Natural killer cell (primary cell): ENCODE data around the gene WEE2. TPM values are rescaled to one million over a fixed set of nuclear protein-coding genes. Genes with fewer than 3 reads are reported as not detected.
A peak's percentile ranks its signal among the peaks of the same experiment; 100 is the strongest.

Experiments
- ATAC-seq, 3 donors: fragments of 150-1000 bp in 2 of 3; fragments of 200-7000 bp in 1 of 3; cut with Tn5 transposase; 1 replicate in 1 of 3; 2 replicates in 2 of 3; pipeline ENCODE4 v1.10.0; 2021; ENCODE audit warnings: mild to moderate bottlenecking in 2 of 3, moderate library complexity in 2 of 3
- DNase-seq, 2 donors: peaks; one replicate each; pipeline versions ENCODE4 v3.0.0 to v3.0.0-alpha.2; 2013 to 2021; ENCODE audit warnings: mixed read lengths in 1 of 2
- H3K27ac ChIP-seq: one replicate; pipeline ENCODE4 v1.5.1; 2013; ENCODE audit warnings: mild to moderate bottlenecking, low read length
- H3K27me3 ChIP-seq: one replicate; pipeline ENCODE4 v1.6.1; 2013; ENCODE audit warnings: low read length; ENCODE audit not compliant: control insufficient read depth, insufficient read depth
- H3K36me3 ChIP-seq: one replicate; pipeline ENCODE4 v1.6.1; 2013; ENCODE audit warnings: low read length; ENCODE audit not compliant: control insufficient read depth, insufficient read depth
- H3K4me1 ChIP-seq: one replicate; pipeline ENCODE4 v1.6.1; 2013; ENCODE audit warnings: low read length; ENCODE audit not compliant: control insufficient read depth, insufficient read depth
- H3K4me3 ChIP-seq: one replicate; pipeline ENCODE4 v1.5.1; 2013; ENCODE audit warnings: low read length
- H3K9me3 ChIP-seq: one replicate; pipeline ENCODE4 v1.6.1; 2013; ENCODE audit warnings: low read length; ENCODE audit not compliant: control insufficient read depth, insufficient read depth
- H3K27ac Mint-ChIP-seq, 2 donors: one replicate each; pipeline ENCODE4 v1.8.0; 2022; ENCODE audit warnings: mild to moderate bottlenecking in 2 of 2, mixed read lengths in 2 of 2, moderate library complexity in 1 of 2
- H3K27me3 Mint-ChIP-seq, 2 donors: one replicate each; pipeline ENCODE4 v1.8.0; 2022; ENCODE audit warnings: low read depth in 2 of 2, mixed read lengths in 2 of 2
- H3K36me3 Mint-ChIP-seq: one replicate; pipeline ENCODE4 v1.8.0; 2022; ENCODE audit warnings: mixed read lengths
- H3K4me1 Mint-ChIP-seq, 2 donors: one replicate each; pipeline ENCODE4 v1.8.0; 2022; ENCODE audit warnings: mixed read lengths in 2 of 2
- H3K4me3 Mint-ChIP-seq: one replicate; pipeline ENCODE4 v1.8.0; 2022; ENCODE audit warnings: mild to moderate bottlenecking, moderate library complexity, mixed read lengths
- H3K9me3 Mint-ChIP-seq, 2 donors: one replicate each; pipeline ENCODE4 v1.8.0; 2022; ENCODE audit warnings: mixed read lengths in 2 of 2
- WGBS: methylation state at CpG from one replicate; pipeline ENCODE4 v1.1.7; 2013; ENCODE audit warnings: missing lambda C conversion rate; ENCODE audit not compliant: insufficient coverage; 5-methylcytosine and 5-hydroxymethylcytosine counted together
- intact Hi-C: fragments of 100-400 bp; cut with micrococcal nuclease; formaldehyde crosslinking; loops from one replicate; pipeline ENCODE4 v1.14.2; 2022
- total RNA-seq, 4 donors: library from RNA; stranded (reverse); fragments of 120-200 nt in 1 of 4; gene quantifications; one replicate each; pipeline versions ENCODE4 v1.2.3 to v1.2.4, GENCODE V29; 2013 to 2022
- TF ChIP-seq, protein P1 (sequence below): fragments of 200-600 bp; IDR thresholded peaks from one replicate; pipeline ENCODE4 v1.8.0; 2022; ENCODE audit warnings: antibody characterized with exemption

WEE2 gene
- total RNA-seq, 3 donors from 2014 or later (not counting 1 experiment from before 2014, with no cell fraction given), result 0.16 to 0.68 (median 0.23) TPM

DNA sequence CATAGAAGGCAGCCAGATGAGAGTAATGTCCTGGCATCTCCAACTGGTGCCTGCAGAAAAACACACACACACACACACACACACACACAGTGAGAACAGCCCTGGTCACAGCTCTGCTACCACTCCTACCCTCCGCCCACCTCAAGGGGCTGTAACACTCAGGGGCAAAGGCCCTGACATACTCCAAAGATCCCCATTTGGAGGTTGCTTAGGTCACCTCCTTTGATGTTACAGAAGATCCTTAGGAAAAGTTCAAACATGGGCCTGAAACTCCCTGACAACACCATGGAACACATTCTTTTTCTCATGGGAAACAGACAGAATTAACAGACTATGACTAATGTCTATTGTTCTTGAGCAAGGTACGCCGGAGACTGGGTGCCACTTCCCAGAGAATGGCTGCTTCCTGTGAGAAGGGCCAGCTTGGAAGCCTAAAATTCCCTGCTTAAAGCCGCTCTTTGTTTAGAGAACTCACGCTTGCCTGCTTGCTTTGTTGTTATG is 33.9 kb upstream of the WEE2 start:
- Histone ChIP-seq H3K27me3 (no peaks in the 10 kb centered on the region), H3K4me3 (no peak overlapping the region), H3K9me3 (no peaks in the 10 kb centered on the region), H3K27ac (no peak overlapping the region), H3K36me3 (peaks cover 22% of the 10 kb centered on the region), H3K4me1 (no peaks in the 10 kb centered on the region)
- no peaks in the 10 kb centered on the region for H3K9me3 Mint-ChIP-seq
- H3K4me3 Mint-ChIP-seq, result no peak overlapping the region
- H3K27ac Mint-ChIP-seq, result no peak overlapping the region
- H3K27me3 Mint-ChIP-seq, result no peaks in the 10 kb centered on the region
- no peaks in the 10 kb centered on the region for H3K36me3 Mint-ChIP-seq
- 99% methylated on average over 5 of the region's 5 CpGs for WGBS
- intact Hi-C loops, result no loop called here
- DNase-seq (no peak), ATAC-seq (no peak)
- TF ChIP-seq, protein P1, sequence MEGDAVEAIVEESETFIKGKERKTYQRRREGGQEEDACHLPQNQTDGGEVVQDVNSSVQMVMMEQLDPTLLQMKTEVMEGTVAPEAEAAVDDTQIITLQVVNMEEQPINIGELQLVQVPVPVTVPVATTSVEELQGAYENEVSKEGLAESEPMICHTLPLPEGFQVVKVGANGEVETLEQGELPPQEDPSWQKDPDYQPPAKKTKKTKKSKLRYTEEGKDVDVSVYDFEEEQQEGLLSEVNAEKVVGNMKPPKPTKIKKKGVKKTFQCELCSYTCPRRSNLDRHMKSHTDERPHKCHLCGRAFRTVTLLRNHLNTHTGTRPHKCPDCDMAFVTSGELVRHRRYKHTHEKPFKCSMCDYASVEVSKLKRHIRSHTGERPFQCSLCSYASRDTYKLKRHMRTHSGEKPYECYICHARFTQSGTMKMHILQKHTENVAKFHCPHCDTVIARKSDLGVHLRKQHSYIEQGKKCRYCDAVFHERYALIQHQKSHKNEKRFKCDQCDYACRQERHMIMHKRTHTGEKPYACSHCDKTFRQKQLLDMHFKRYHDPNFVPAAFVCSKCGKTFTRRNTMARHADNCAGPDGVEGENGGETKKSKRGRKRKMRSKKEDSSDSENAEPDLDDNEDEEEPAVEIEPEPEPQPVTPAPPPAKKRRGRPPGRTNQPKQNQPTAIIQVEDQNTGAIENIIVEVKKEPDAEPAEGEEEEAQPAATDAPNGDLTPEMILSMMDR, result no peak
- H3K4me1 Mint-ChIP-seq, result no peaks in the 10 kb centered on the region

DNA sequence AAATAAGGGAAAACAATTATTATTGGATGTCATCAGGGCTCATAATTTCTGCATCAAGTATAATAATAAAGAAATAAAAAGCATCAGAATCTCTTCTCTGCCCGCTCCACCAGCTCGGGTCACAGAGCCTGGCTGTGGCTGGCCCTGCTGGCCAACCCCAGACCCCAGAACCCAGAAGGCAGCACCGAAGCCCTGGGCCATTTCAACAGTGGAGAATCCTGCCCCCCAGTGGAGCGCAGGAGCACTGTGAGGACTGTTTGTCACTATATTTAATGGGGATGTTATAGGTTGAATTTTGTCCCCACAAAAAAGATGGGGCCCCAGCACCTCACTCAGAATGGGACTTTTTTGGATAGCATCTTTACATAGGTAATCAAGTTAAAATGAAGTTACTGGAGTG is 33.5 kb upstream of the WEE2 start:
- Histone ChIP-seq H3K27ac (no peak overlapping the region), H3K27me3 (no peaks in the 10 kb centered on the region), H3K36me3 (peaks cover 22% of the 10 kb centered on the region), H3K4me3 (no peak overlapping the region), H3K4me1 (no peaks in the 10 kb centered on the region), H3K9me3 (no peaks in the 10 kb centered on the region)
- TF ChIP-seq, protein P1, result peak; percentile 27
- Mint-ChIP-seq H3K27me3 (no peaks in the 10 kb centered on the region), H3K27ac (no peak overlapping the region), H3K4me1 (no peaks in the 10 kb centered on the region), H3K36me3 (no peaks in the 10 kb centered on the region), H3K4me3 (no peak overlapping the region), H3K9me3 (no peaks in the 10 kb centered on the region)
- WGBS, result 85% methylated on average over 4 of the region's 4 CpGs
- intact Hi-C loops, result no loop called here
- ATAC-seq, result peak in 1 of 3 donors; percentile 51
- DNase-seq, result no peak

DNA sequence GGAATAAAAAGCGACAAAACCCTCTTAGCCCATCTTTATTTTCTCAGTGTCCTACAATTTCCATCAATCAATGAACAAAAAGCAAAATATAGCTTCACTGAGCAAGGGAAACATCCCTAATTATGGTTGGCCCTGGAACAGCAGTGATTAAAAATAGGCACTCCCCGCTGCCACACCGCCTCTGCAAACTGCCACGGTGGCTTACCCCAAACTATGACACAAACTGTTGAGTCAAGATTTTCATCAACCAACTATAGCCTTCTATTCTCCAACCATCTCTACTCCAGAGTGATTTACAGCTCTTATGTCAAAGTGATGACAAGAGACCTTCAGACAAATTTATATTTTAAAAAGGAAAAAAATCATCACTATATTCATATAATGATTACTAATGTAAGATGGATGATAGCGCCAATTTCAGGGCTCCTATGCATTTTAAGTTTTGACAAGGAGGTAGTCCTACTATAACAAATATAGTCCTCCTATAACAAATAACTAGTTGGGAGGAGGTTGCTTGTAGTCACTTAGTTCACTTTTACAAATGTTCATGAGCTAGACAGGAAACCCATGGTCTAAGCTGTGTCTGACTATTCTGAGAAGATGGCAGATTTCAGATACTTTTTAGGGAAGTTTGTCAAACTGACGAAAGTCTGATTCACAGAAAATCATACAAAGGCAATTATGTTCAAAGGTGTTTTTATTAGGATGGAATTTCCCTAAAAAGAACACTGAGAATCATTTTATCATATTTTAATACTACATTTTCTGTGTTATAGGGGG is 32.5 kb upstream of the WEE2 start:
- Mint-ChIP-seq H3K4me3 (no peak overlapping the region), H3K36me3 (no peaks in the 10 kb centered on the region), H3K27me3 (no peaks in the 10 kb centered on the region), H3K27ac (no peak overlapping the region), H3K4me1 (peaks cover 0 to 4% of the 10 kb centered on the region in 2 donors), H3K9me3 (no peaks in the 10 kb centered on the region)
- Histone ChIP-seq H3K36me3 (peaks cover 21% of the 10 kb centered on the region), H3K27ac (no peak overlapping the region), H3K27me3 (no peaks in the 10 kb centered on the region), H3K9me3 (no peaks in the 10 kb centered on the region), H3K4me1 (no peaks in the 10 kb centered on the region), H3K4me3 (no peak overlapping the region)
- WGBS, result 75% methylated on average over 5 of the region's 6 CpGs
- intact Hi-C loops, result no loop called here
- ATAC-seq, result peak in 1 of 3 donors; percentile 58
- no peak for DNase-seq
- TF ChIP-seq, protein P1, result no peak
